PC-3 (cell line): ENCODE data around the gene SYNJ2. TPM values are rescaled to one million over a fixed set of nuclear protein-coding genes. Genes with fewer than 3 reads are reported as not detected.

Experiments used
- ATAC-seq: fragments of 200-7000 bp; cut with Tn5 transposase; 2 replicates; pipeline ENCODE4 v1.9.1; 2020; ENCODE audit warnings: mild to moderate bottlenecking, moderate library complexity
- BruUV-seq: library from RNA; stranded (reverse); fragments of 400-500 nt; replicated peaks from 2 replicates; lab custom pipeline; 2021; lab: Mats Ljungman, UMichigan
- CTCF ChIA-PET: fragments of 300-600 bp; sonication (Branson Sonifier 250); formaldehyde crosslinking; loops from one replicate; lab custom pipeline; 2022; ENCODE audit warnings: antibody characterized with exemption; lab: Charles Lee
- POLR2A ChIA-PET: fragments of 300-600 bp; sonication (Branson Sonifier 250); formaldehyde crosslinking; loops from one replicate; lab custom pipeline; 2022; ENCODE audit warnings: antibody characterized with exemption; ENCODE audit not compliant: unreplicated experiment; lab: Charles Lee
- DNase-seq: peaks from one replicate; pipeline ENCODE4 v3.0.0-alpha.2; 2015
- H2AFZ ChIP-seq: fragments of 300-600 bp; sonication (generic); 2 replicates; pipeline ENCODE4 v1.6.0; 2016; ENCODE audit warnings: antibody characterized with exemption, low read length
- H3F3A ChIP-seq: fragments of 300-600 bp; sonication (generic); one replicate; pipeline ENCODE4 v1.6.0; 2017; ENCODE audit warnings: antibody characterized with exemption, low read length, control low read depth, mild to moderate bottlenecking; ENCODE audit not compliant: unreplicated experiment
- H3K27ac ChIP-seq: fragments of 300-600 bp; sonication (generic); 2 replicates; pipeline ENCODE4 v1.5.1; 2016; ENCODE audit warnings: mild to moderate bottlenecking, low read length
- H3K27me3 ChIP-seq: fragments of 300-600 bp; sonication (generic); 2 replicates; pipeline ENCODE4 v1.6.1; 2016; ENCODE audit warnings: low read length, mixed read lengths
- H3K36me3 ChIP-seq: fragments of 300-600 bp; sonication (generic); 2 replicates; pipeline ENCODE4 v1.6.1; 2016; ENCODE audit warnings: low read depth, mixed run types, low read length, mixed read lengths
- H3K4me1 ChIP-seq: fragments of 300-600 bp; sonication (generic); 2 replicates; pipeline ENCODE4 v1.5.1; 2016; ENCODE audit warnings: low read length; ENCODE audit not compliant: insufficient read depth
- H3K4me2 ChIP-seq: fragments of 300-600 bp; sonication (generic); 2 replicates; pipeline ENCODE4 v1.6.0; 2016; ENCODE audit warnings: low read length
- H3K4me3 ChIP-seq: fragments of 300-600 bp; sonication (generic); 2 replicates; pipeline ENCODE4 v1.5.1; 2016; ENCODE audit warnings: mild to moderate bottlenecking, low read length, mixed read lengths
- H3K79me2 ChIP-seq: fragments of 300-600 bp; sonication (generic); 2 replicates; pipeline ENCODE4 v1.6.1; 2017; ENCODE audit warnings: low read length, mixed read lengths
- H3K9ac ChIP-seq: fragments of 300-600 bp; sonication (generic); 2 replicates; pipeline ENCODE4 v1.6.0; 2016; ENCODE audit warnings: mild to moderate bottlenecking, low read length
- H3K9me2 ChIP-seq: fragments of 300-600 bp; sonication (generic); replicated peaks from 2 replicates; pipeline ENCODE4 v1.6.1; 2016; ENCODE audit warnings: mixed run types, low read length, mixed read lengths
- H3K9me3 ChIP-seq: fragments of 300-600 bp; sonication (generic); 2 replicates; pipeline ENCODE4 v1.6.1; 2016; ENCODE audit warnings: low read length, mixed read lengths
- H4K20me1 ChIP-seq: fragments of 300-600 bp; sonication (generic); 2 replicates; pipeline ENCODE4 v1.6.1; 2016; ENCODE audit warnings: low read length, mixed read lengths
- CTCF ChIP-seq: fragments of 300-600 bp; sonication (generic); conservative IDR thresholded peaks from 2 replicates; pipeline ENCODE4 v1.5.1; 2017; ENCODE audit warnings: antibody characterized with exemption, low read depth, mild to moderate bottlenecking, low read length
- EZH2 ChIP-seq: fragments of 300-600 bp; sonication (generic); IDR thresholded peaks from one replicate; pipeline ENCODE4 v1.6.1; 2017; ENCODE audit warnings: antibody characterized with exemption, mild to moderate bottlenecking, low read length; ENCODE audit not compliant: unreplicated experiment
- EZH2phosphoT487 ChIP-seq: fragments of 300-600 bp; sonication (generic); IDR thresholded peaks from 2 replicates; pipeline ENCODE4 v1.6.1; 2018; ENCODE audit warnings: mild to moderate bottlenecking, antibody characterized with exemption, low read length, borderline replicate concordance
- intact Hi-C: fragments of 100-400 bp; cut with micrococcal nuclease; formaldehyde crosslinking; loops from 2 replicates; pipeline ENCODE4 v1.9.0; 2023
- total RNA-seq: library from RNA; depleted of rRNA; stranded (reverse); fragments of >200 nt; gene quantifications from 2 replicates; pipeline ENCODE4 v1.2.3, GENCODE V29; 2014

The SYNJ2 gene
- total RNA-seq, 1 experiment from 2014 or later: 21.5 TPM

DNA sequence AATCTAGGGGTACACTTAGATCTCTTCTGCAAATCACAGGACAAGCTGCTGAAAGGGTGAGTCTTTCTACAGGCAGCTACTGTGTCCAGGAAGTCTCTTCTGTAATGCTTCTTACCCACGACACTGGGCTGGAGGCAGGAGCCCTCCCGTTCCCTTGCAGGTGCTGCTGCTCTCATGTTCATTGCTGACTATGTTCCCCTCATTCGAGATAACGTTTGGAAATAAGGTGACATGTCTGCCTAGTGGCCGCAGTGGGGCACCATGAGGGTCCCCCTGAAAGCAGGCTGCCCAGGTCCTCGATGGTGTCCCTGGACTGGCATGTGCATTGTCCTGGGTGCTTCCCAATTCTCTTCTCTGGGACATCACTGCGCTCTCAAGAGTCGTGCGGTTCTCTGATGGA is 74.7 kb downstream of the SYNJ2 start:
- peak overlapping the region; percentile 96 for H3K27ac ChIP-seq

GRCh38 chr6:158056804-158057203 is 75.1 kb downstream of the SYNJ2 start:
- H3K4me1 ChIP-seq: peaks cover 50% of the 10 kb centered on the region
- CTCF ChIA-PET: interaction anchor here (1.0 kb wide), 1 partner anchor 13 kb away, joined by 4 read pairs; no protein-coding TSS in a partner anchor

More for the DNA sequence above, 74.7 kb downstream of the SYNJ2 start:
- H3K79me2 ChIP-seq: peaks cover 11% of the 10 kb centered on the region; the same call in 1 of the 2 replicates
- TF ChIP-seq EZH2 (no peak), EZH2phosphoT487 (no peak), CTCF (no peak)
- H3F3A ChIP-seq: no peaks in the 10 kb centered on the region
- POLR2A ChIA-PET: no interaction called here
- CTCF ChIA-PET: no interaction called here
- intact Hi-C loops: no loop called here
- DNase-seq (no peak), ATAC-seq (no peak)
- no peak overlapping the region for H3K4me2 ChIP-seq
- H2AFZ ChIP-seq: no peak overlapping the region
- no peaks in the 10 kb centered on the region for H3K9me2 ChIP-seq
- no TSS peak for BruUV-seq
- no peaks in the 10 kb centered on the region for H3K27me3 ChIP-seq
- no peaks in the 10 kb centered on the region for H3K9me3 ChIP-seq
- H3K36me3 ChIP-seq: 0 out of 2 replicates have a peak, but pooled peaks cover 8% of the 10 kb centered on the region
- H4K20me1 ChIP-seq: no peaks in the 10 kb centered on the region
- peak overlapping the region; percentile 83 for H3K9ac ChIP-seq
- H3K4me1 ChIP-seq: peaks cover 47% of the 10 kb centered on the region
- no peak overlapping the region for H3K4me3 ChIP-seq

More at GRCh38 chr6:158056804-158057203, 75.1 kb downstream of the SYNJ2 start:
- peak overlapping the region; percentile 79 for H3K4me2 ChIP-seq
- peak overlapping the region; percentile 96 for H3K27ac ChIP-seq
- peaks cover 11% of the 10 kb centered on the region; the same call in 1 of the 2 replicates for H3K79me2 ChIP-seq
- no peaks in the 10 kb centered on the region for H3F3A ChIP-seq
- H3K9me3 ChIP-seq: no peaks in the 10 kb centered on the region
- H3K36me3 ChIP-seq: 0 out of 2 replicates have a peak, but pooled peaks cover 8% of the 10 kb centered on the region
- peak overlapping the region; percentile 36; the same call in 1 of the 2 replicates for H3K4me3 ChIP-seq
- no peak for TF ChIP-seq CTCF
- TF ChIP-seq EZH2phosphoT487: no peak
- TF ChIP-seq EZH2: no peak
- ATAC-seq: no peak
- no peaks in the 10 kb centered on the region for H4K20me1 ChIP-seq
- H3K9me2 ChIP-seq: no peaks in the 10 kb centered on the region
- H3K9ac ChIP-seq: peak overlapping the region; percentile 83
- TSS peak; percentile 89 for BruUV-seq
- intact Hi-C loops: loop anchor here (1.0 kb wide), 2 partner anchors 12 to 15 kb away; no protein-coding TSS in a partner anchor
- POLR2A ChIA-PET: interaction anchor here (0.6 kb wide), 1 partner anchor 13 kb away, joined by 3 read pairs; no protein-coding TSS in a partner anchor
- H2AFZ ChIP-seq: peak overlapping the region; percentile 37
- H3K27me3 ChIP-seq: no peaks in the 10 kb centered on the region
- DNase-seq: no peak
